Measurements from ENCODE around the gene SOCS1. TPM values are rescaled to one million over a fixed set of nuclear protein-coding genes. Genes with fewer than 3 reads are reported as not detected.
"Not testable (repeated sequence)": the region's sequence is repeated elsewhere in the genome, so short reads cannot be mapped to it uniquely, and the experiment has no call there.

Gene SOCS1
- total RNA-seq, 1 donor from 2014 or later = 0.73 TPM

- no peak for DNase-seq (ENCODE audit: low read depth, low spot score)
These were observed 30.1 kb downstream of the SOCS1 start for GRCh38 chr16:11225677-11226549.

DNA sequence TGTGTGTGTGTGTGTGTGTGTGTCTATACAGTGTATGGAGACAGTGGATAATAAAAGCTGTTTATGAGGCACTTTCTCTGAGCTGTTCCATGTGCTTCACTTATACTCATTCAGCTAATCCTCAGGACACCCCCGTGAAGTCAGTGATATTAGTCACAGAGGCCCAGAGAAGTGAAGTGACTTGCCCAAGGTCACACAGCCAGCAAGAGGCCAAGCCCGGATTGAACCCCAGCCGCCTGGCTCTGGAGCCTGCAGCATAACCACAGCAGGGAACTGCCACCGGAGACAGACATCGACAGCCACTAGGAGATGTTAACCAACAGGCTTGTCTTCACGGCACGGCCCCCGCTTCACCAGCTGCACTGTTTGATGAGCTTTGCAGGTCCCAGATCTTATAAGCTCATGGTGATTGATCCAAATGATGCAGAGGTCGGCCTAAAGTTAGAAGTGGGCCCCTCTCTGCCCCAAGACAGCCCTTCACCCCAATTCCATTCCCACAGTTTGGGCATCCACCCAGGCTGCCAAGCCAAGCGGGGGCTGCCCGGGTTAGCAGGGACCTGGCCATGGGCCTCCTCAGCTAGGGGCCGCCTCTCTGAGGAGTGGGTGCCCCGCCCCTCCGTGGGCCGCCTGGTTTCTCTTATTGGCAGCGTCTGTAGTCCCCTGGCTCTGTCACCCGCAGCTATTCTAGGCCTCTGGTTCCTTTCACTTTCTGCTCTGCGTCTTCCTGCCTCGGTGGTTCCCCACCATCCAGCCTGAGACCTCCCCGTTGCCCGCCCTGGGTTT, 30.9 kb downstream of the SOCS1 start:
- no peak for DNase-seq (ENCODE audit: low read depth, low spot score)

DNA sequence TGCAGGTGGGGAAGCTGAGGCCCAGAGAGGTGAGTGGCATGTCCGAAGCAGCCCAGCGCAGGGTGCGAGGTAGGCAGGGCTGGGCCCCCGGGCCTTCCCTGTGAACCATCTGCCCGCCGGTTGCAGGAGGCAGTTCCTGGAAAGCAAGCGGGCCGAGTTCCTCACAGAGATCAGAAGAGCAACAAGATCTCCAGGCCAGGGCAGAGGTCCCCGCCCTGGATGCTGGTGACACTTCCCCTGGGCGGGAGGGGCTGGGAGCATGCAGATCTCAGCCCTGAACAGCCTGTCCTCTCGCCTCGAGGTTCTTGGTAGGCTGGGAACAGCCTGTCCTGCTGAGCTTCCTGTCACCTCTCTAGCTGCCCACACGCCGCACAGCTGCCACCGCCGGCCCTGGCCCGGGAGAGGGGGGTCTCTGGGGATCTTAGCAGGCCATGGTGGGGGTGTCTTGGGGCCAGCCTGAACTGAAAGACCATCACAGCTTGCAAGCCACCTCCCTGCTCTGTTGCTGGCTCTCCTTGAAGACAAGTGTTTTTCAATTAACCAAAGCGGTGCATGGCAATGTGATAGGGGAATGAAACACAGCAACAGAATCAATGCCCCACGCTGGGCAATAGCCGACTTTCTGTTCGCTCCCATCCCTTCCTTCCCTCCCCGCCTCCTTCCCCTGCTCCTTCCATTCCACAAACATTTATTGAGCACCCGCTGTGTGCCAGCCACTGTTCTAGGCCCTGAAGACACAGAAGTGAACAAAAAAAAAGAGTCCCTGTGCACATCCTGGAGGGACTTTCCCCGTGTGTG, 31.7 kb downstream of the SOCS1 start:
- no peak for DNase-seq (ENCODE audit: low read depth, low spot score)

- DNase-seq (ENCODE audit: low read depth, low spot score) = not testable (repeated sequence)
These were observed 35.5 kb downstream of the SOCS1 start for GRCh38 chr16:11220507-11220906.

DNA sequence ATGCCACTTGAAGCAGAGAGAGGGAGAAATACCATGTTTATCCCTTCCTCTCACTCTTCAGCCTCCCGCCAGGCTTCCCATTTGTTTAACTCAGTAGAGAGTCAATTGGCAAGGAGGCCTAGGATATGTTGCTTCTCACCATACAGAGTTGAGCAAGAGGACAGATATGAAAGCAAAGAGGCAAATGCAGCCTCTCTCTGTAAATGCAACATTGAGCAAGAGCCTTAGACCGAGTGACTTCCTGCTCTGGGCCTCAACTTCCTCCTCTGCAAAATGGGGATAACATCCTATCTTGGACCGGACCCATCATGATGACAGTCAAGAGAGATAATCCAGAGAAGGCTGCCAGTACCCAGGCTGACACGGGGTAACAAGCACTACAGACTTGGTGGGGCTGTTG, 36.8 kb downstream of the SOCS1 start:
- DNase-seq (ENCODE audit: low read depth, low spot score) = no peak

DNA sequence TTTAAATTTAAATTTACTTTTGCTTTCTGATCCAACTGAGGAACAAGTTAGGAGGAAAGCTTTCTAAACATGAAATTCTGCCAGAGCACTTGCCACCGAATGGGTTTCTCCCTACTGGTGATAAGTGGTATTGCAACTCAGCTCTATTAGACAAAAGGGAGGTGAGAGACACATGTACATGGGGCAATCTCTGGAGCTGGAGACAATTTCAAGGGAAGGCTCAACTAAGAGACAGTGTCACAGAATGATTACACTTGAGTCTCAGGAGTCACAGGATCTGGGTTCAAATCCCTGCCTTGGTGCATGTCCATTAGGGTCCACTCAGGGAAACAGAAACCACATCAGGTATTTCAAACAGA, 37.4 kb downstream of the SOCS1 start:
- DNase-seq (ENCODE audit: low read depth, low spot score) = no peak

- DNase-seq (ENCODE audit: low read depth, low spot score) = no peak
These were observed 38.1 kb downstream of the SOCS1 start for GRCh38 chr16:11217651-11218603.

GRCh38 chr16:11215935-11216556, 40.0 kb downstream of the SOCS1 start:
- no peak for DNase-seq (ENCODE audit: low read depth, low spot score)

DNA sequence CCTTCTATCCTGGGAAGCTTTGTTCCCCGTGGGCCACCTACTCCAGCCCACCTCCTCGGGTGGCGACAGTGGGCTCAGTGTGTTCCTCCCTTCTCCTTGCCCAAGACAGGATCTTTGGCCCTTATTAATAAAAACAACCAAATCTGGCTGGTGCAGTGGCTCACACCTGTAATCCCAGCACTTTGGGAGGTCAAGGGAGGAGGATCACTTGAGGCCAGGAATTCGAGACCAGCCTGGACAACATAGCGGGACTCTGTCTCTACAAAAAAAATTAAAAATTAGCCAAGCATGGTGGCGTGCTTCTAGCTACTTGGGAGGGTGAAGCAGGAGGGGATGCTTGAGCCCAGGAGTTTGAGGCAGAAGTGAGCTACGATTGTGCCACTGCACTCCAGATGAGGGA, 42.2 kb downstream of the SOCS1 start:
- no peak for DNase-seq (ENCODE audit: low read depth, low spot score)

- no peak for DNase-seq (ENCODE audit: low read depth, low spot score)
These were observed 42.6 kb downstream of the SOCS1 start for GRCh38 chr16:11213373-11213772.

DNA sequence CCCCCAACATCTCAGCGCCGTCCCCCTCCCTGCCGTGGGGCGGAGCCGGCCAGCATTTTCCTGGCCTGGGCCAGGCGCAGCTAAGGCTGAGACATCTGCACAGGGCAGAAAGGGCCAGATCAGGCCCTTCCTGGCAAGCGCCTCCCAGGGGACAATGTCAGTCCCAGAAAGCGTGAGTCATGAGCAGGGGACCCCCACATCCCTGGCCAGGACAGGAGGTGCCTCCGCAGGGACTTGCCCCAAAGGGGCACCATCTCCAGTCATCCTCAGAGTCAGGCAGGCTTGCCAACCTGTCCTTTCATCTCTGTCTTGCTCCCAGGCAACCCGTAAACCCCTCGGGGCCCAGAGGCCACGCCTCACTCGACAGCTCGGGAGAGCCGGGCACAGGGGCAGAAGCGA, 43.2 kb downstream of the SOCS1 start:
- no peak for DNase-seq (ENCODE audit: low read depth, low spot score)

- no peak for DNase-seq (ENCODE audit: low read depth, low spot score)
These were observed 43.8 kb downstream of the SOCS1 start for GRCh38 chr16:11211977-11212797.

- no peak for DNase-seq (ENCODE audit: low read depth, low spot score)
These were observed 44.7 kb downstream of the SOCS1 start for GRCh38 chr16:11211061-11211976.

- DNase-seq (ENCODE audit: low read depth, low spot score) = no peak
These were observed 45.7 kb downstream of the SOCS1 start for GRCh38 chr16:11210260-11210659.

- no peak for DNase-seq (ENCODE audit: low read depth, low spot score)
These were observed 46.9 kb downstream of the SOCS1 start for GRCh38 chr16:11208916-11209665.

GRCh38 chr16:11207646-11208045, 48.4 kb downstream of the SOCS1 start:
- no peak for DNase-seq (ENCODE audit: low read depth, low spot score)

GRCh38 chr16:11205754-11206581, 50.0 kb downstream of the SOCS1 start:
- no peak for DNase-seq (ENCODE audit: low read depth, low spot score)

All from pulmonary artery endothelial cell (primary cell).